K562 (cell line): Measurements from ENCODE around the gene HOXC4. TPM values are rescaled to one million over a fixed set of nuclear protein-coding genes. Genes with fewer than 3 reads are reported as not detected.

Source experiments
- ATAC-seq: fragments of 200-7000 bp; cut with Tn5 transposase; 3 replicates; pipeline ENCODE4 v1.9.1; 2020; ENCODE audit warnings: moderate library complexity
- BruUV-seq: library from RNA; stranded (reverse); fragments of 400-500 nt; replicated peaks from 2 replicates; lab custom pipeline; 2021; lab: Mats Ljungman, UMichigan
- CTCF ChIA-PET: fragments of 300-600 bp; formaldehyde crosslinking; extraction: SDS; loops from one replicate; lab custom pipeline; 2021; ENCODE audit warnings: low intra/inter-chr PET ratio; lab: Yijun Ruan, JAX
- POLR2A ChIA-PET: fragments of 300-600, 350-650 bp; sonication (Branson Sonifier 250); formaldehyde crosslinking; extraction: SDS; loops from one replicate; lab custom pipeline; 2021; ENCODE audit warnings: antibody characterized with exemption, inconsistent platforms; lab: Yijun Ruan, JAX
- DNase-seq, 4 experiments: peaks; one replicate each; pipeline versions ENCODE4 v3.0.0 to v3.0.0-alpha.2; 2011 to 2018; ENCODE audit warnings: low spot score in 3 of 4, mixed read lengths in 3 of 4; ENCODE audit errors: extremely low read depth in 1 of 4
- FAIRE-seq: peaks from 2 replicates; lab custom pipeline; 2011; peaks lifted over from hg19 to GRCh38; lab: Jason Lieb, UNC
- H2AFZ ChIP-seq: 2 replicates; pipeline ENCODE4 v1.6.0; 2011; ENCODE audit warnings: low read depth, low read length, control low read depth, inconsistent platforms
- H3K27ac ChIP-seq: fragments of 200-600 bp; 3 replicates; pipeline ENCODE4 v1.8.0; 2011; ENCODE audit warnings: low read depth, mild to moderate bottlenecking, control low read depth, inconsistent platforms, low read length, moderate library complexity, mixed read lengths; ENCODE audit errors: extremely low read depth
- H3K27me3 ChIP-seq, 2 experiments: fragments of 300-600 bp in 1 of 2; 2 replicates in 1 of 2; 3 replicates in 1 of 2; pipeline versions ENCODE4 v1.6.0 to v1.8.0; 2011; ENCODE audit warnings: inconsistent platforms in 2 of 2, low read length in 2 of 2, mild to moderate bottlenecking in 1 of 2, mixed read lengths in 1 of 2, moderate library complexity in 1 of 2; ENCODE audit not compliant: control insufficient read depth in 2 of 2, insufficient read depth in 2 of 2
- H3K36me3 ChIP-seq: fragments of 300-600 bp; 3 replicates; pipeline ENCODE4 v1.8.0; 2011; ENCODE audit warnings: mild to moderate bottlenecking, low read length, inconsistent platforms; ENCODE audit not compliant: control insufficient read depth, insufficient read depth
- H3K4me1 ChIP-seq, 2 experiments: fragments of 200-600 bp in 1 of 2; replicated peaks in 1 of 2; 2 replicates in 1 of 2; 3 replicates in 1 of 2; pipeline versions ENCODE4 v1.5.1 to v1.8.0; 2011; ENCODE audit warnings: inconsistent platforms in 2 of 2, low read length in 2 of 2, mild to moderate bottlenecking in 1 of 2, mixed read lengths in 1 of 2, moderate library complexity in 1 of 2; ENCODE audit not compliant: control insufficient read depth in 2 of 2, insufficient read depth in 2 of 2
- H3K4me2 ChIP-seq: 2 replicates; pipeline ENCODE4 v1.6.1; 2011; ENCODE audit warnings: low read length, control low read depth, inconsistent platforms, mixed read lengths; ENCODE audit not compliant: insufficient read depth
- H3K4me3 ChIP-seq: fragments of 200-600 bp; sonication (generic), shearing (Covaris generic); 2 replicates; pipeline ENCODE4 v1.5.1; 2016; ENCODE audit warnings: control low read depth, inconsistent platforms
- H3K79me2 ChIP-seq: fragments of 200-600 bp; 3 replicates; pipeline ENCODE4 v1.8.0; 2011; ENCODE audit warnings: low read length, inconsistent platforms; ENCODE audit not compliant: control insufficient read depth, insufficient read depth
- H3K9ac ChIP-seq, 2 experiments: 2 replicates each; pipeline versions ENCODE4 v1.6.0 to v1.6.1; 2011; ENCODE audit warnings: low read depth in 2 of 2, low read length in 2 of 2, control low read depth in 1 of 2, inconsistent platforms in 1 of 2, mild to moderate bottlenecking in 1 of 2, mixed read lengths in 1 of 2; ENCODE audit not compliant: insufficient read depth in 1 of 2
- H3K9me1 ChIP-seq: one replicate; pipeline ENCODE4 v1.6.0; 2011; ENCODE audit warnings: inconsistent platforms, mild to moderate bottlenecking, low read length, moderate library complexity; ENCODE audit not compliant: control insufficient read depth, insufficient read depth
- H3K9me3 ChIP-seq: replicated peaks from 2 replicates; pipeline ENCODE4 v1.5.1; 2011; ENCODE audit warnings: low read depth, low read length, inconsistent platforms; ENCODE audit not compliant: control insufficient read depth, insufficient read depth
- H4K20me1 ChIP-seq: replicated peaks from 2 replicates; pipeline ENCODE4 v1.6.1; 2011; ENCODE audit warnings: low read length, inconsistent platforms, mixed read lengths; ENCODE audit not compliant: control insufficient read depth, insufficient read depth
- CHD1 ChIP-seq: fragments of 200-600 bp; sonication (generic); IDR thresholded peaks from one replicate; pipeline ENCODE4 v1.6.1; 2012; ENCODE audit warnings: mild to moderate bottlenecking, moderate library complexity, low read length, inconsistent platforms
- E2F4 ChIP-seq: sonication (generic); formaldehyde crosslinking; IDR thresholded peaks from 2 replicates; pipeline ENCODE4 v1.8.0; 2022; ENCODE audit warnings: mild to moderate bottlenecking, low read depth, missing genetic modification reagents
- ELF4 ChIP-seq: fragments of 450-650 bp; formaldehyde crosslinking; IDR thresholded peaks from 2 replicates; pipeline ENCODE4 v1.4.0; 2022; ENCODE audit warnings: missing genetic modification characterization
- FOSL1 ChIP-seq: fragments of 200-800 bp; sonication (Bioruptor generic); conservative IDR thresholded peaks from 2 replicates; pipeline ENCODE4 v1.6.1; 2016; ENCODE audit warnings: missing genetic modification characterization, missing compliant biosample characterization
- HMGXB4 ChIP-seq: sonication (generic); formaldehyde crosslinking; IDR thresholded peaks from 2 replicates; pipeline ENCODE4 v1.8.1; 2023; ENCODE audit warnings: mild to moderate bottlenecking, missing genetic modification reagents
- PRDM10 ChIP-seq: fragments of 450-650 bp; IDR thresholded peaks from 2 replicates; pipeline ENCODE4 v1.6.1; 2018; ENCODE audit not compliant: partially characterized antibody
- SMARCA4 ChIP-seq: fragments of 450-650 bp; IDR thresholded peaks from 2 replicates; pipeline ENCODE4 v1.6.1; 2016
- SMARCE1 ChIP-seq: fragments of 450-650 bp; IDR thresholded peaks from 2 replicates; pipeline ENCODE4 v1.7.1; 2016; ENCODE audit warnings: mild to moderate bottlenecking
- TAF7 ChIP-seq: fragments of 450-650 bp; IDR thresholded peaks from 2 replicates; pipeline ENCODE4 v1.6.1; 2016; ENCODE audit warnings: missing genetic modification characterization, missing compliant biosample characterization
- THAP7 ChIP-seq: fragments of 250-450 bp; sonication (Bioruptor Pico); IDR thresholded peaks from 2 replicates; pipeline ENCODE4 v1.5.0; 2021
- TRIM28 ChIP-seq: fragments of 450-650 bp; IDR thresholded peaks from 2 replicates; pipeline ENCODE4 v1.6.1; 2017
- USF2 ChIP-seq: sonication (generic); formaldehyde crosslinking; IDR thresholded peaks from 2 replicates; pipeline ENCODE4 v1.5.0; 2020; ENCODE audit warnings: missing genetic modification reagents
- ZKSCAN8 ChIP-seq: fragments of 200-800 bp; sonication (Bioruptor generic); IDR thresholded peaks from 2 replicates; pipeline ENCODE4 v1.6.1; 2016; ENCODE audit warnings: missing genetic modification characterization, missing compliant biosample characterization
- ZNF639 ChIP-seq, 2 experiments: fragments of 200-800 bp in 1 of 2; sonication (Bioruptor generic) in 1 of 2; sonication (generic) in 1 of 2; formaldehyde crosslinking in 1 of 2; IDR thresholded peaks in 1 of 2; conservative IDR thresholded peaks in 1 of 2; 2 replicates each; pipeline versions ENCODE4 v1.5.0 to v1.6.1; 2016 to 2020; ENCODE audit warnings: missing compliant biosample characterization in 1 of 2, missing genetic modification characterization in 1 of 2, missing genetic modification reagents in 1 of 2
- WGBS: fragments of 100-300 bp; shearing (Covaris generic); methylation state at CpG from one replicate; pipeline ENCODE4 v1.1.6; 2016; ENCODE audit warnings: low coverage, mixed read lengths; ENCODE audit not compliant: insufficient coverage; ENCODE audit errors: missing lambda C conversion rate; 5-methylcytosine and 5-hydroxymethylcytosine counted together
- in situ Hi-C: fragments of 300-500 bp; cut with MboI; formaldehyde crosslinking; loops from 4 replicates; pipeline ENCODE4 v1.15.0; 2018; ENCODE audit warnings: inconsistent platforms, mixed read lengths
- intact Hi-C: fragments of 100-400 bp; cut with micrococcal nuclease; formaldehyde crosslinking; loops from 2 replicates; pipeline ENCODE4 v1.14.2; 2022
- polyA plus RNA-seq, 8 experiments: library from polyadenylated mRNA; depleted of rRNA in 4 of 8; stranded (reverse) in 5 of 8; unstranded in 3 of 8; fragments of >200 nt; fragmentation: Nextera tagmentation in 2 of 8; fragmentation: Illumina TruSeq in 1 of 8; extraction: Ambion mirVana in 2 of 8; extraction: Trizol in 1 of 8; gene quantifications; 2 replicates each; pipeline versions ENCODE4 v1.2.1 to v1.2.3, GENCODE V29; 2011 to 2014; ENCODE audit warnings: inconsistent platforms in 1 of 8, missing spikeins in 1 of 8
- total RNA-seq, 7 experiments: library from RNA; depleted of rRNA in 6 of 7; stranded (reverse); fragments of >200 nt in 6 of 7; fragmentation: Illumina TruSeq in 2 of 7; extraction: Trizol in 2 of 7; gene quantifications; 2 replicates each; pipeline versions ENCODE4 v1.2.1 to v1.2.3, GENCODE V29; 2011 to 2021; ENCODE audit warnings: low replicate concordance in 1 of 7

The HOXC4 gene
- total and polyA plus RNA-seq, 9 of the 15 experiments (the other 6 are each of a cell fraction or from before 2014, with no cell fraction given), result 0.06 to 1.5 (median 0.44) TPM; not detected in 1

GRCh38 chr12:54046809-54047159 is 6.9 kb upstream of the HOXC4 start:
- FAIRE-seq (no peak), DNase-seq (no peak), ATAC-seq (no peak)
- Histone ChIP-seq H3K27ac (no peak overlapping the region), H3K9me1 (no peaks in the 10 kb centered on the region), H4K20me1 (0 out of 2 replicates have a peak, but pooled peaks cover 2% of the 10 kb centered on the region), H3K4me1 (peaks cover 0 to 11% of the 10 kb centered on the region in 2 experiments; a peak in 1 of 5 replicates), H3K27me3 (peaks cover 57 to 59% of the 10 kb centered on the region in 2 experiments), H3K9ac (no peak overlapping the region), H3K4me3 (no peak overlapping the region), H3K4me2 (no peak overlapping the region), H3K36me3 (no peaks in the 10 kb centered on the region), H3K79me2 (no peaks in the 10 kb centered on the region), H3K9me3 (no peaks in the 10 kb centered on the region), H2AFZ (no peak overlapping the region)
- ChIA-PET CTCF (no interaction called here), POLR2A (no interaction called here)
- no TSS peak for BruUV-seq
- WGBS, result 37% methylated on average over 21 of the region's 27 CpGs
- no peak for TF ChIP-seq TRIM28
- no peak for TF ChIP-seq HMGXB4
- no peak for TF ChIP-seq E2F4 (CRISPR knock-in tag)
- no peak for TF ChIP-seq USF2
- TF ChIP-seq SMARCA4, result no peak
- no peak for TF ChIP-seq PRDM10
- no peak for TF ChIP-seq SMARCE1
- no peak for TF ChIP-seq THAP7 (CRISPR knock-in tag)
- TF ChIP-seq TAF7 (tag), result no peak
- no peak for TF ChIP-seq CHD1
- TF ChIP-seq ZNF639 (CRISPR knock-in tag; conservative IDR thresholded peaks at IDR 0.05 in 1 of 2, IDR thresholded peaks at IDR 0.05 in 1 of 2), result no peak
- TF ChIP-seq ELF4 (CRISPR knock-in tag), result no peak
- TF ChIP-seq ZKSCAN8 (CRISPR knock-in tag), result no peak
- TF ChIP-seq FOSL1, result no peak
- intact Hi-C loops, result no loop called here
- in situ Hi-C loops, result no loop called here
